Tibial nerve (tissue), 4 donors: ENCODE measurements around the gene MAG. TPM values are rescaled to one million over a fixed set of nuclear protein-coding genes. Genes with fewer than 3 reads are reported as not detected.
A peak's percentile ranks its signal among the peaks of the same experiment; 100 is the strongest.

ENCODE experiments used
- DNase-seq, 2 donors: peaks; one replicate each; pipeline ENCODE4 v3.0.0-alpha.2; 2019; ENCODE audit warnings: low spot score in 2 of 2
- H3K27ac ChIP-seq, 4 donors: fragments of 200-600 bp; sonication (generic) in 3 of 4; one replicate each; pipeline ENCODE4 v1.5.1; 2017 to 2019; ENCODE audit warnings: mild to moderate bottlenecking in 1 of 4
- H3K27me3 ChIP-seq, 2 donors: fragments of 200-600 bp; sonication (generic) in 1 of 2; one replicate each; pipeline versions ENCODE4 v1.5.1 to v1.6.0; 2017 to 2019
- H3K36me3 ChIP-seq, 3 donors: fragments of 200-600 bp; sonication (generic); one replicate each; pipeline ENCODE4 v1.5.1; 2018 to 2019
- H3K4me1 ChIP-seq, 4 donors: fragments of 200-600 bp; sonication (generic) in 3 of 4; one replicate each; pipeline ENCODE4 v1.5.1; 2017 to 2019
- H3K4me3 ChIP-seq, 4 donors: fragments of 200-600 bp; sonication (generic) in 3 of 4; one replicate each; pipeline ENCODE4 v1.5.1; 2017 to 2019; ENCODE audit warnings: mild to moderate bottlenecking in 1 of 4, moderate library complexity in 1 of 4
- H3K9me3 ChIP-seq, 4 donors: fragments of 200-600 bp; sonication (generic) in 3 of 4; one replicate each; pipeline ENCODE4 v1.5.1; 2017 to 2019
- CTCF ChIP-seq, 5 experiments: fragments of 200-600 bp in 3 of 5; fragments of 450-650 bp in 2 of 5; sonication (generic) in 3 of 5; IDR thresholded peaks; one replicate each; pipeline ENCODE4 v1.5.1; 2016 to 2019; ENCODE audit warnings: antibody characterized with exemption in 5 of 5, mild to moderate bottlenecking in 3 of 5, moderate library complexity in 2 of 5
- EP300 ChIP-seq, 2 donors: sonication (generic); formaldehyde crosslinking; IDR thresholded peaks; one replicate each; pipeline ENCODE4 v1.6.1; 2017; ENCODE audit warnings: antibody characterized with exemption in 2 of 2, mild to moderate bottlenecking in 1 of 2
- POLR2A ChIP-seq, 2 donors: fragments of 450-650 bp; IDR thresholded peaks; one replicate each; pipeline ENCODE4 v1.6.1; 2017; ENCODE audit warnings: antibody characterized with exemption in 2 of 2, mild to moderate bottlenecking in 2 of 2, moderate library complexity in 2 of 2
- WGBS, 2 donors: methylation state at CpG; one replicate each; pipeline ENCODE4 v1.1.5; 2018; 5-methylcytosine and 5-hydroxymethylcytosine counted together
- total RNA-seq, 4 donors: library from RNA; depleted of rRNA; stranded (reverse); fragments of >200 nt; gene quantifications; one replicate each; pipeline ENCODE4 v1.1.0, GENCODE V29; 2016

The MAG gene
- 10 to 100 TPM; 31.8 to 49.6 (median 38.4) TPM for total RNA-seq

- no peaks in the 10 kb centered on the region for H3K9me3 ChIP-seq
- DNase-seq: no peak
- peaks cover 0 to 44% of the 10 kb centered on the region in 2 donors for H3K27me3 ChIP-seq
- 40 to 60% methylated on average over 10 to 12 of the region's 12 CpGs for WGBS, 2 donors
- TF ChIP-seq EP300 (IDR thresholded peaks at IDR 0.05) (peak in 1 of 2 donors; percentile 27), POLR2A (IDR thresholded peaks at IDR 0.05) (no peak)
- no peaks in the 10 kb centered on the region for H3K36me3 ChIP-seq
- peak within 1 kb of the TSS; percentile 19 to 81 (median 47) for H3K27ac ChIP-seq
- H3K4me1 ChIP-seq: peaks cover 0 to 28% (median 3%) of the 10 kb centered on the region in 4 donors
- peak within 1 kb of the TSS in 2 of 4 donors; percentile 25 to 46 for H3K4me3 ChIP-seq
Observed at GRCh38 chr19:35291916-35292315, at the start of gene MAG. Gene MAG (plus strand): TSS chr19:35292161. CDS start chr19:35295409, 3,248 bp downstream.

- Histone ChIP-seq H3K9me3 (peaks cover 0 to 32% (median 4%) of the 10 kb centered on the region in 4 donors), H3K4me1 (peaks cover 0 to 23% (median 0%) of the 10 kb centered on the region in 4 donors), H3K4me3 (no peak overlapping the region), H3K36me3 (no peaks in the 10 kb centered on the region), H3K27me3 (peaks cover 0 to 45% of the 10 kb centered on the region in 2 donors), H3K27ac (no peak overlapping the region)
- no peak for TF ChIP-seq POLR2A (IDR thresholded peaks at IDR 0.05)
- no peak for TF ChIP-seq CTCF (IDR thresholded peaks at IDR 0.05)
- no peak for TF ChIP-seq EP300 (IDR thresholded peaks at IDR 0.05)
- 61 to 62% methylated on average over 4 of the region's 4 CpGs for WGBS, 2 donors
- DNase-seq: no peak
Observed at GRCh38 chr19:35246466-35247092, 45.4 kb upstream of the MAG start.

GRCh38 chr19:35247526-35248309, 44.2 kb upstream of the MAG start:
- peak overlapping the region; percentile 29 to 62 (median 45) for H3K4me3 ChIP-seq
- 4 to 7% methylated on average over 10 to 32 of the region's 42 CpGs for WGBS, 2 donors
- H3K4me1 ChIP-seq: peaks cover 0 to 23% (median 0%) of the 10 kb centered on the region in 4 donors
- H3K36me3 ChIP-seq: no peaks in the 10 kb centered on the region
- peaks cover 0 to 45% of the 10 kb centered on the region in 2 donors for H3K27me3 ChIP-seq
- H3K27ac ChIP-seq: peak overlapping the region in 3 of 4 donors; percentile 54 to 88 (median 62)
- no peak for DNase-seq
- peaks cover 0 to 23% (median 2%) of the 10 kb centered on the region in 4 donors for H3K9me3 ChIP-seq
- no peak for TF ChIP-seq POLR2A (IDR thresholded peaks at IDR 0.05)
- peak in 4 of 5 experiments; percentile 13 to 29 (median 22) for TF ChIP-seq CTCF (IDR thresholded peaks at IDR 0.05)

GRCh38 chr19:35248310-35249145, 43.4 kb upstream of the MAG start, which contains the start of gene LSR:
Gene LSR (plus strand): TSS chr19:35249002. CDS start chr19:35249023, 21 bp downstream.
- Histone ChIP-seq H3K27me3 (peaks cover 0 to 45% of the 10 kb centered on the region in 2 donors), H3K27ac (peak within 1 kb of the TSS in 3 of 4 donors; percentile 54 to 88 (median 62)), H3K4me1 (peaks cover 0 to 23% (median 0%) of the 10 kb centered on the region in 4 donors), H3K36me3 (no peaks in the 10 kb centered on the region), H3K4me3 (peak within 1 kb of the TSS; percentile 29 to 62 (median 45)), H3K9me3 (peaks cover 0 to 23% (median 2%) of the 10 kb centered on the region in 4 donors)
- WGBS, 2 donors: 0 to 1% methylated on average over 45 to 55 of the region's 69 CpGs
- DNase-seq: no peak
- TF ChIP-seq CTCF (IDR thresholded peaks at IDR 0.05) (no peak), POLR2A (IDR thresholded peaks at IDR 0.05) (no peak), EP300 (IDR thresholded peaks at IDR 0.05) (peak in 1 of 2 donors; percentile 8)
